Stimulated activated CD4-positive, alpha-beta T cell treated with anti-CD3 and anti-CD28 coated beads, TNF-alpha, amount 100 ng/mL, for 48 hours (primary cell): ENCODE results near the gene MTFP1.
"Not testable (repeated sequence)": the region's sequence is repeated elsewhere in the genome, so short reads cannot be mapped to it uniquely, and the experiment has no call there.

Source experiments
- DNase-seq, 3 donors: peaks; one replicate each; pipeline ENCODE4 v3.0.0-alpha.2; 2020; ENCODE audit warnings: low read depth in 3 of 3

MTFP1 gene

DNA sequence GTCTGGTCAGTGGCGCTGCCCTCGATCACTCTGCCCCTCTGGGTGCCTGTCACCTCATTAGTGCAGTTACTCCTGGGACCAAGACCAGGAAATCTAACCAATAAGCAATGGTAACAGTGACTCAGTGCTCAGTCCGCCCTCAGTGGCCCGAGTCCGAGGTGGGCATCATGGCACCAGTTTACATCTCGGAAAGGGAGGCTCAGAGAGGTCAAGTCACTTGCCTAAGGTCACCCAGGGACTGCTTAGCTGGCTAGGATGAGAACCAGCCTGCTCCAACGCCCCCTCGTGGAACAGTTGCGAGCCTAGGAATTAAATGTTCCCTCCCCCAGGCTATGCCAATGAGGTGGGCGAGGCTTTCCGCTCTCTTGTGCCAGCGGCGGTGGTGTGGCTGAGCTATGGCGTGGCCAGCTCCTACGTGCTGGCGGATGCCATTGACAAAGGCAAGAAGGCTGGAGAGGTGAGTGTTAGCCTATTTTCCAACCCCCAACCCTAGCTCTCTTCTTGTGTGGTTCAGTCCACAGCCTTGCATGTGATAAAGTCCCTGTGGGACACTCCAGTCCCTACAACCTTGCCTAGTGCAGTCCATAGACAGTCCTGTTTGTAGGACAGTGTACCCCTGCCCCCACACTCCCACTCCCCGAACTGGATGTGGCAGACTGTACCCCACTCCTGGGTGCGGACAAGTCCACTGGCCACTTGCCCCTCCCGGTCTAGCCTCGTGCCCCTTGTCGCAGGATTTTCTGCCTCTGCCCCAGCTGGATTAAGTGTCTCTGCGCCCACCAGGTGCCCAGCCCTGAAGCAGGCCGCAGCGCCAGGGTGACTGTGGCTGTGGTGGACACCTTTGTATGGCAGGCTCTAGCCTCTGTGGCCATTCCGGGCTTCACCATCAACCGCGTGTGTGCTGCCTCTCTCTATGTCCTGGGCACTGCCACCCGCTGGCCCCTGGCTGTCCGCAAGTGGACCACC is 1.1 kb downstream of the MTFP1 start:
- DNase-seq = peak; percentile 82 to 90 (median 83)

DNA sequence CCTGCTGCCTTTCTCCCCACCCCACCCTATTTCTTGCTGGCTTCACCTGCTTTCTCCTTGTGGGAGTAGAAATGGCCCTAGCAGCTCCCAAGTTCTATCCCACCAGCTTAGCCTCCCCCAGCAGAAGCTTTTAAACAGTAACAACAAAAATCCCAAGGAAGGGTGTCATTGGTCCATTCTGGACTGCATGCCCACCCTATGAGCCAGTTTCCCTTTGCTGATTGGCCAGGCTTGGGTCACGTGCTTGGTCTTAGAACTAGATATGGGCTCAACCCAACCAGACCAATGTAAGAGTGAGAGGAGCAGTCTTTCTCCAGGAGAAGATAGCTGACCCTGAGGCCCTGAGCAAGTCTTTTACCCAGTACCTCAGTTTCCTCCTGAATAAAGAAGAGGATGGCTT is 2.3 kb downstream of the MTFP1 start:
- DNase-seq = no peak

DNA sequence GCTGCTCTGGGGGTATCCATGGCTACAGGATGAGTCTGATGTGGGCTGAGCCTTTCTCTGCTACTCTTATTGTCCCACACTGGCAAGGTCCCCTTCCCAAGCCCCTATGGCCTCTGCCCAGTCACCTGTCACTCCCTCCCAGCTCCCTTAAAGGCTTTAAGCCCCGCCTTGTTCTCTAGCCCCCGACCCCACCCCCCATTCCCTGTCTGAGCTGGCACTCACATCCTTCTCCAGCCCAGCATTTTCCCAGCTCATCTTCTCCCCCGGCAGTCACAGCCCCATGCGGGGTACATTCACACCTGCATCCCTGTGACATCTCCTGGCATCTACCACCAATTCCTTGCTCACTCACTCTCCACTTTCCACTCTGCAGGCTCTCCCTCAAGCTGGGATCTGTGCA is 4.3 kb downstream of the MTFP1 start:
- DNase-seq = no peak

DNA sequence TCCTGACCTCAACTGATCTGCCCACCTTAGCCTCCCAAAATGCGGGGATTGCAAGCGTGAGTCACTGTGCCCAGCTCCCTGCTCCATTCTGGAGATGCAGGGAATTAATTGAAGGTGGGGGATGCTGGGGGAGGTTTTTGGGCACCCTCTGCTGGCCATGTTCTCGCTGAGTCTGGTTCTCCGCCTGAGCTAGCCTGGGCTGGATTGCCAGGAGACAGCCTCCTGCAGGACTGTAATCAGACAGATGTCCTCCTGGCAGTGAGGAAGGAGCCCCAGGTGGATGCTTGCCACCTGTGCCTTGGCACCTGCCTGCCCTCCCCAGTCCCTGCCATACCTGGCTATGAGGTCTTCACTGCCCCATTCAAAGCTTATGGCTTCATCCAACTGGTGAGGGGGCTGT is 5.4 kb downstream of the MTFP1 start:
- DNase-seq = no peak

DNA sequence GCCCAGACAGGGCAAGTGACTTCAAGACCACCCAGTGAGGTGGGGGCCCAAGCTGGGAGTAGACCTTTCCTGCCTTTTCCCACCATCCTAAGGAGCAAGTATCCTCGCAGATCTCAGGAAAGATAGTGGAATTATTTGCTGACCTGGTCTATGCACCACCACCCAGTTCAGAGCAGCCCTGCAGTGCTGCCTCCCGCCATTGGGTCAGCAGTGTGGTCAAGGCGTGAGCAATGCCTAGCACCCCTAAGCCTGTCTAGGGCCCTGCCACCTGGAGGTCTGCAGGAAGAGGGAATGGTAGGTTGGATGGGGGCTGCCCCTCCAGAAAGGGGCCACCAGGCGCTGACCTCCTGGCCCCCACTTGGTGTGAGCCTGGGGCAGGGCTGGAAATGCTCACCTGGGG is 6.5 kb downstream of the MTFP1 start:
- no peak for DNase-seq

DNA sequence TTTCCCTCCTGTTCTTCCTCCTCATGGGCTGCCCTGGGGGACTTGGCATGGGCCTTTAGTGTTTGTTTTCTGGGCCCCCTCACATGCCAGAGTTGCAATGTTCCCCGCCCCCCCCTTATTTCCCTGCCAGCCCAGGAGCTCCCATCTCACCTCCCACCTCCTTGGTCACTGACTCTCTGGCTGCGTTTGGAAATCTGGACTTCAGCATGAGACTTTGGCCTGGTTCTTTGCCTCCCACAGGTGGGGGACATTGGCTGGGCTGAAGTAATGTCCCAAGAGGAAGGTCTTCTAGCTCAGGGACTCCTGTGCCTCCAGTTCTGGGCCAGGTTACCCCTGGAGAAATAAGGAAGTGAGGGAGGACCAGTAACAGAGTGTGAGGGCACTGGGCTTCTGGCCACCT is 7.0 kb downstream of the MTFP1 start:
- DNase-seq = no peak

DNA sequence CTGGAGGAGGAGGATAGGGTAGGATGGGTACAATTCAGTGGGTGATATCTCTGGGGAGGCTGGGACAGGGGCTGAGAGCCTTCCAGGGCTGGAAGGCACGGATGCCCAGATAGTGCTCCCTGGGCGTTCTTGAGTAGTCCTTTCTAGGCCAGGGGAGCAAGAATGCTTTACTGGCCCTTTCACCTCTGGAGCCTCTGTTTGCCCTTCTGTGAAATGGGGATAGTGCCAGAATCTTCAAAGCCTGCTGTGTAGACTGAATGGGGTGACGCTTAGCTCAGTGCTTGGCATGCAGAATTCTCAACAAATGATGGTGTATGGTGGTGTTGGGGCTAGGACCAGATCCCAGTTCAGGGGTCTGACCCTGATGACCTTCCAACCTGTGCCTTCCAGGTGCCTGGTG is 7.7 kb downstream of the MTFP1 start:
- no peak for DNase-seq

DNA sequence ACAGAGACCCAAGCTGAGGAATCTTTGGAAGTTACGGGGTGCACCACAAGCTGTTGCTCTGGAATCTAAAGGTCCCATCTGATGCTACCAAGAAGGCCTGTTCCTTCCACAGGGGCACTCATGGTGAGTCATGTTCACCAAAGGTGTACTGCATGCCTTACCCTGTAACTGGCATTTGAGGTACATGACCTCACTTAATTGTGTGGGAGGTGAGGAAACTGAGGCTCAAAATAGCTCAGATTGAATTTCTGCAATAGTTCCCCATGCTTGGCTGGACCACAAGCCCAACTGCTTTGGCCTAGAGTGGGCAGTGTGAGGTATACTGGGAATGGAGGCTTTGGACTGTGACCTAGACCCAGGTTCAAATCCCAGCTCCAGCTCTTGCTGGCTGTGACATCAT is 8.2 kb downstream of the MTFP1 start:
- DNase-seq = no peak

DNA sequence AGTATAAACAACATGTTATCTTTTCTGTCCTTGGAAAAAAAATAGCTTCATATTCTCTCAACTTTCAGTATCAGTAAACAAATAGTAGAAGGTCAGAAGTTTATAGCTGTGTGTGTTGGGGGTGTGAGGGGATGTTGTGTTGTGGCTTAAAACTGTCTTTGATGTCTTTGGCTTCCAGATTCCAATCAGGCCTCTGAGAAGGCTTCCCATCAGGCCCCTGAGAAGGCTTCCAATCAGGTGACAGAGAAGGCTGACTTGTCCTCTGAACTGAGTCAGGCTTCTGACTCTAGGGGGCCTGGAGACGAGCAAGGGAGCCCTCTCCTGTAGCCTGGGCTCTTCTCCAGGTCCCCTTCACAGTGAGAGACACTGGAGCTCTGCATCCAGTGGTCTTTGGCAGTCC is 9.3 kb downstream of the MTFP1 start:
- DNase-seq = no peak

DNA sequence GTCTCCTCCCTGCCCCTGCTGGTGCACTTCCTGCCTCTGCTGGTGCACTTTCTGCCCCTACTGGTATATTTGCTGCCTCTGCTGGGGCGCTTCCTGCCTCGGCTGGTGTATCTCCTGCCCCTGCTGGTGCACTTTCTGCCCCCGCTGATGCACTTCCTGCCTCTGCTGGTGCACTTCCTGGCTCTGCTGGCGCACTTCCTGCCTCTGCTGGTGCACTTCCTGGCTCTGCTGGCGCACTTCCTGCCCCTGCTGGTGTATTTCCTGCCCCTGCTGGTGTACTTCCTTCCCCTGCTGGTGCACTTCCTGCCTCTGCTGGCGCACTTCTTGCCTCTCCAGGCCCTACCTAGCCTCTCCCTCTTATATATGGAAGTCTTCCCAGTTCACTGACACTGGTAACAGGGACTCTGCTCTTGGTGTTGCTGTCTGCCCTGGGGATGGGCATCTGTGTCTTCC is 10.1 kb downstream of the MTFP1 start:
- DNase-seq = peak; percentile 47 to 66 (median 47)

DNA sequence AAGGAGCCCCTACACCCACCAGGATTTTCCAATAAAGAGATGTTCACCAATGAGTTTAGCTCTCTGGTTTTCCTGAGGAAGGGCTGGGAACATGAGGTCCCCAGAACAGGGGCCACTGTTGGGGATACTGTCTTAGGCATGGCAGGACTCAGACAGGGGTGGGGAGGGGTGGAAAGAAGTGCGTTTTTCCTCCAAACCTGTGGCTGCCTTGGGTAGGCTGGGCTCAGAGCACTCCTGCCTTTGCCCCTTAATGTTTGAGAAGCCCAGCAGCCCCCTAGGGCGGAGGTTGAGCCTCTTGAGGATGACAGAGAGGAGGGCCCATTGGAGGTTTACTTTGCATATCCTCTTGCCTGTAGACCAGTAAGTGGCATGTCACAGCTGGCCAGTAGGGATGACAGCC is 10.6 kb downstream of the MTFP1 start:
- DNase-seq = no peak

DNA sequence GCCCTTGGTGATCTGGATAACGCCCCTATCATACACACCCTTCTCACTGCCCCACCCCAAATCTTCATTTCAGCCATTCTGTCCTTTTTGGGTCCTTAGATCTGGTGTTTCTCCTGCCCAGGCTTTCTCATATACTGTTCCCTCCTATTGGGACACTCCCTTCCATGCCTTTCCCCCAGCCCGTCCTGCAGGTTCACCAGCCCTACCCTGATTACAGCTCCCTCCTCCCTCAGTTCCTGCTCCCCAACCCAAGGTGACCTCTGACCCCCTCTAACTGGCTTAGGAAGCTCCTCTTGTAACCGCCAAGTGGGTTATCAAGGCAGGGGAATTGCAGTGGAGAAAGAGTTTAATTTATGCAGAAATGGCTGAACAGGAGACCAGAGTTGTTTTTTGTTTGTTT is 13.0 kb downstream of the MTFP1 start:
- DNase-seq = no peak

DNA sequence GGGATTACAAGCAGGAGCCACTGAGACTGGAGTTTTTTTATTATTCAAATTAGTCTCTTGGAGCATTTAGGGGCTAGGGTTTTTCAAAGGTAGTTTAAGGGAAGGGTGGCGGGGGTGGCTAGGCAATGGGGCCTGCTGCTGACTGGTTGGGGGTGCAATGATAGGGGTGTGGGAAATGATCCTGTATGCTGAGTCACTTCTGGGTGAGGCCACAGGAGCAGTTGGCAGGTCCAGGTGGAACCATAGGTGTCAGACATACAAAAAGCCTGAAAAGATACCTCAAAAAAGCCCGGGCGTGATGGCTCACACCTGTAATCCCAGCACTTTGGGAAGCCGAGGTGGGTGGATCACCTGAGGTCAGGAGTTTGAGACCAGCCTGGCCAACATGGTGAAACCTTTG is 13.7 kb downstream of the MTFP1 start:
- DNase-seq = no peak

DNA sequence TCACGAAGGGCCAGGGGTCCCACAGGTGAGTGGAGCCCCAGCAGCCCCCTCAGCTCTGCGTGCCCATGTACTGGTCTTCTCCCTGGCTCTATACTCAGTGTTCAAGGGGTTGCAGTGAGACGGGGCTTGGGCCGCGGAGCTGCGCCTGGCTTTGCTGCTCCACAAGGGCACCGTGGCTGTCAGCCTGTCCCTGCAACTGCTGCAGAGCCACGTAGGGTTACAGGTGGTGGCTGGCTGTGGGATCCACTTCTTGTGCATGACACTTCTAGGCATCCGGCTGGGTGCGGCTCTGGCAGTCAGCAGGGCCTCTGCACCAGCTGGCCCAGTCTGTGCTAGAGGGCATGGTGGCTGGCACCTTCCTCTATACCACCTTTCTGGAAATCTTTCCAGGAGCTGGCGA is 14.3 kb downstream of the MTFP1 start:
- no peak for DNase-seq

DNA sequence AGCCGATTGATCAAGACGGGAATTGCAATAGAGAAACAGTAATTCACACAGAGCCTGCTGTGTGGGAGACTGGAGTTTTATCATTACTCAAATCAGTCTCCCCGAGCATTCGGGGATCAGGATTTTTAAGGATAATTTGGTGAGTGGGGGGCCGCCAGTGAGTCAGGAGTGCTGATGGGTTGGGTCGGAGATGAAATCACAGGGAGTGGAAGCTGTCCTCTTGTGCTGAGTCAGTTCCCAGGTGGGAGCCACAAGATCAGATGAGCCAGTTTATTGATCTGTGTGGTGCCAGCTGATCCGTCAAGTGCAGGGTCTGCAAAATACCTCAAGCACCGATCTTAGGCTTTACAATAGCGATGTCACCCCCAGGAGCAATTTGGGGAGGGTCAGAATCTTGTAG is 15.5 kb downstream of the MTFP1 start:
- no peak for DNase-seq

DNA sequence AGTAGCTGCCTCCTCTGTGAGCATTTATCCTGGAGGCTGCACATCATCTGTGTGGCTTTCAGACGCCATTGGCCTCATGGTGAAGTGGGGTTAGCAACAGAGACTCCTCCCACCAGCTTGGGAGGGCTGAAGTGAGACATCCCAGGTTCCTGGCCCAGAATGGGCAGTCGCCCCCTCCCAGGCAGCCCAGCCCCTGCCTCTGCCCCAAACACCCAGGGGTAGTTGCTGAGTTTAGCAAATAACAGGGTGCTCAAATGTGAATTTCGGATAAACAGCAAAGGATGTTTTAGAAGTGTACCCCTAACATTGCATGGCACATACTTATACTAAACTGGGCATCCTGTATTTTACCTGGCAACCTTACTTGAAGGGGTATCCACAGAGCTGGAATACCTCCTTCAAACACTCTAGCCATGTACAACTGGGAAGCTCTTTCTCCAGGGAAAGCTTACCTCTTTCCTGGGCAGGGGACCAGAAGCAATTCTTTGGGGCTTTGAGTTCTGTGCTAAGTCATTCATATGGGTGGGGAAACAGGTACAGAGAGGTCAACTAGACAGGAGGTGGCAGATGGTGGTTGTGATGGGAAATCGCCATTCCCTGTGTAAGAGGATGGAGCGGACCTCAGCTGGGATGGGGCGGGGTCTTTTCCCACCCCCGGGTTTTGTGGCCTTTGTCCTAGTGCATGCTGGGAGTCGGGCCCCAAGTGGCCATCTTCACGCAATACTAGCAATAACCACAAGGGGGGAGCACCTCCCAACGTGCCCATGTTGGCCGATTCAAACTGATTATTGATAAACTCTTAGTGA is 19.3 kb downstream of the MTFP1 start:
- peak; percentile 40 to 61 (median 46) for DNase-seq

DNA sequence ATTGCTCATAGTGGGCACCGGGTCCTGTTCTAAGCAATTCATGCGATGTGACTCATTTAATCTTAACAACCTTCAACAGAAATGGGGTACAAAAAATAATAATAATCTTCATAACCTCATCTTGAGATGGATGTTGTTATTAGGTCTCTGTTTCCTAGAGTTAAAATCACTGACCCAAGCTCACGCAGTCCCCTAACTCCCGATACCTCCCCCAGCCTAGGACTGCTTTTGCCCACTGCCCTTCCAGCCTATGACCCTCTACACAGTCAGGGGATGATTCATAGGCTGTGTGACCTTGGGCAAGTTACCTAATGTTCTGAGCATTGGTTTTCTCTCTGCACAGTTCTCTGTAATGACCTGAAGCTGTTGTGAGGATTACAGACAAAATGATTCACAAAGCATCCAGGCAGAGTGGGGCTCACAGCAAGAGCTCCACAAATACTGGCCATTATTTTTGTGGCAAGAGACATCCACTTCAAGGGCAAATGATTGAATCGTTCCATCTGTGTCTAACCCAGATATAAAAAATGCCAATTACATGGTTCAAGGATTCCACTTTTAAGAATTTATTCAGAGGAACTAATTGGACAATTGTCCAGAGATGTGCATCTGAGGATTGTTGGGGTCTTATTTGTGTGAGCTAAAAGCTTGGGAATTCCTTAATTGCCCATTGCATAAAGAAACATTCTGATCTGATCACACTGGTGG is 20.0 kb downstream of the MTFP1 start:
- DNase-seq = no peak

DNA sequence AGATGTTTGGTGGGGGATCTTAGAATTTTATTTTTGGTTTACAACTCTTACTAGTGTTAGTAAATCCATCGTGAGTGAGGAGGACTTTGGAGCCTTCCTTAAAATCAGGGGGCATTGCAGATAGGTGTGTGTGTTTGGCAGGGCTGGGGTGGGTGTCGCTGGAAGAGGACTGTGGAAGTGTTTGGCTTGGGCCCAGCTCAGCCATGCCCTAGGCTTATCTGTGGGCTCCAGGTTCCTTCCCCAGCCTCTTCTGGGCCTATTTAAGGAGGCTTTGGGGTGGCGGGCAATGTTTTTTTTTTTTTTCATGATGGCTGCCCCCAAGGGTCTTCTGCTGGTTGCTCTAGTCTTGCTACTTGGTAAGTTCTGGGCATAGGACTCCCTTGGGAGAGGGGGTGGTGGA is 22.1 kb downstream of the MTFP1 start:
- DNase-seq = no peak

DNA sequence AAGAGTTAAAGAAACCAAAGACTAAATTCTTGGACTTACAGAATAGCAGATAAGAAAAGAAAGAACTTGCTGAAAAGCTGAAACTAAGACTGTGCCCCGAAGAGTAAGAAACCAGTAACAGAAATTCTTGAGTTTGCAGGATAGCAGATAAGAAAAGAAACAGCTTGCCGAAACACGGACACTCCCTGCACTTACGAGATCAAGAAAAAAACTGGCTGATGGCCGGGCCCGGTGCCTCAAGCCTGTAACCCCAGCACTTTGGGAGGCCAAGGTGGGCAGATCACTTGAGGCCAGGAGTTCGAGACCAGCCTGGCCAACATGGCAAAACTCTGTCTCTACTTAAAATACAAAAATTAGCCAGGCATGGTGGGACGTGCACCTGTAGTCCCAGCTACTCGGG is 25.9 kb downstream of the MTFP1 start:
- not testable (repeated sequence) for DNase-seq

DNA sequence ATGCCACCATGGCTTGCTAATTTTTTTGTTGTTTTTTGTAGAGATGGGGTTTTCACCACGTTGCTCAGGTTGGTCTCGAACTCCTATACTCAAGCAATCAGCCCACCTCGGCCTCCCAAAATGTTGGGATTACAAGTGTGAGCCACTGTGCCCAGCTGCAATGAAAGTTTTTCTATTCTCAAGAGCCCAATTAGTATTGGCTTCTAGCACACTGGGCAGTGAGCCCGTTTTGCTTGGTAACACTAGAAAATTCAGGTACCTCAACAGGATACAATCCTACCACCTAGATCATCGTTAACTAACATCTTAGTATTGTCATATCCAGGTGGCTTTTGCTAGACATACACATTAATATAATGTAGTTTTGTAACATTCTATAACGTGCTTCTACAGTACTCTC is 27.3 kb downstream of the MTFP1 start:
- no peak for DNase-seq

DNA sequence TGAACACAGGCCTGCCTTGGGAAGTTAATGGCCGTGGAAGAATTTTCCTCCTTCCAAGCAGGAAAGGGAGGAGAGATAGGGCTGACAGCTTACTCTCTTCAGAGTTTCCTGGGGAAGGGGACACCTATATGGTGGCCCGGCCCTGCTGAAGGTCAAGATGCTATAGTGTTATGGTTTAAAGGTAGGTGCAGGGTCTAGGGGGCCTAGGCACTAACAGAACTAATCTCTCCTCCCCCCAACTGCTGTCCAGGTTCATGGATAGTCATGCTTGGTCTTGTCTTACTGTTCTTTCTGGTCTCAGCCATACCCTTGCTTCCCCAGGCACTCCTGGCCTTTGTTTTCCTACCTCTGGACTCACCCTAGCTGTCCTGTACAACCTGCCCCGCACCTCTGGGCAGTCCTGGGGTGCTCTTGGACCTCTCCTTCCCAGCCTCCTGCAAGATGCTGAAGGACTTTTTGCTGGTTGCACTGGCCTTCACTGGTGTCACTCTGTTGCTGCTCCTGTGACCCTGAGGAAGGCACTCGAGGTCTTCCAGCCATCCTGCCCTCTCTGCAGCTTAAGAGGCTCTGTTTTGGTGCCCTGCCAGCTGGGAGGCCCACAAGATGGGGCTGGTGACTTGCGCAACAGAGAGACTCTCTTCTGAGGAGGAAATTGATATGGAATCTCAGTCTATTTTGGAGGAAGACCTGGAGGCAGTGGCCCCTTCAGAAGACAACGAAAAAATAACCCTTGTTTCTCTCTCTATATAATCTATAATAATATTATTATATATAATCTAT is 28.4 kb downstream of the MTFP1 start:
- DNase-seq = peak in 1 of 3 donors; percentile 8
